Loucy (cell line): ENCODE data around the gene ECT2.

Experiments
- H2AFZ ChIP-seq: fragments of 200-600 bp; sonication (generic); 2 replicates; pipeline ENCODE4 v1.6.0; 2016; ENCODE audit warnings: antibody characterized with exemption, mild to moderate bottlenecking, low read length, moderate library complexity
- H3F3A ChIP-seq: fragments of 200-600 bp; 2 replicates; pipeline ENCODE4 v1.6.0; 2016; ENCODE audit warnings: antibody characterized with exemption, low read depth, mild to moderate bottlenecking
- H3K27me3 ChIP-seq: fragments of 200-600 bp; sonication (generic); 2 replicates; pipeline ENCODE4 v1.6.1; 2014; ENCODE audit warnings: low read length, mild to moderate bottlenecking; ENCODE audit not compliant: insufficient read depth, poor library complexity, severe bottlenecking
- H3K36me3 ChIP-seq: fragments of 200-600 bp; sonication (generic); 2 replicates; pipeline ENCODE4 v1.6.1; 2016; ENCODE audit warnings: low read length; ENCODE audit not compliant: insufficient read depth
- H3K4me1 ChIP-seq: fragments of 200-600 bp; sonication (generic); 2 replicates; pipeline ENCODE4 v1.5.1; 2014; ENCODE audit warnings: low read length, mild to moderate bottlenecking; ENCODE audit not compliant: insufficient read depth, poor library complexity, severe bottlenecking
- H3K4me2 ChIP-seq: fragments of 200-600 bp; sonication (generic); 2 replicates; pipeline ENCODE4 v1.6.0; 2014; ENCODE audit warnings: antibody characterized with exemption, low read length, low read depth, mild to moderate bottlenecking; ENCODE audit not compliant: poor library complexity, severe bottlenecking
- H3K4me3 ChIP-seq: fragments of 200-600 bp; sonication (generic); 2 replicates; pipeline ENCODE4 v1.5.1; 2014; ENCODE audit warnings: low read length, mild to moderate bottlenecking, mixed read lengths; ENCODE audit not compliant: poor library complexity, severe bottlenecking
- H3K79me2 ChIP-seq: fragments of 200-600 bp; sonication (generic); 2 replicates; pipeline ENCODE4 v1.6.1; 2014; ENCODE audit warnings: low read length; ENCODE audit not compliant: insufficient read depth
- H3K9ac ChIP-seq: fragments of 200-600 bp; sonication (generic); 2 replicates; pipeline ENCODE4 v1.6.0; 2014; ENCODE audit warnings: mild to moderate bottlenecking, low read depth, low read length, moderate library complexity; ENCODE audit not compliant: poor library complexity, severe bottlenecking
- H3K9me2 ChIP-seq: fragments of 200-600 bp; sonication (generic); replicated peaks from 2 replicates; pipeline ENCODE4 v1.6.1; 2016; ENCODE audit warnings: low read depth, low read length, mixed read lengths
- H3K9me3 ChIP-seq: fragments of 200-600 bp; sonication (generic); 2 replicates; pipeline ENCODE4 v1.6.1; 2014; ENCODE audit warnings: mild to moderate bottlenecking, antibody characterized with exemption, low read length, low read depth; ENCODE audit not compliant: insufficient read depth
- H4K20me1 ChIP-seq: fragments of 200-600 bp; sonication (generic); 2 replicates; pipeline ENCODE4 v1.6.0; 2014; ENCODE audit warnings: antibody characterized with exemption, low read length, mild to moderate bottlenecking; ENCODE audit not compliant: insufficient read depth, poor library complexity, severe bottlenecking
- EZH2phosphoT487 ChIP-seq: fragments of 200-600 bp; IDR thresholded peaks from 2 replicates; pipeline ENCODE4 v1.6.1; 2018; ENCODE audit warnings: antibody characterized with exemption, mild to moderate bottlenecking, moderate library complexity, borderline replicate concordance
- TF ChIP-seq, protein P1 (sequence below): fragments of 200-600 bp; sonication (generic); conservative IDR thresholded peaks from 2 replicates; pipeline ENCODE4 v1.5.1; 2014; ENCODE audit warnings: mild to moderate bottlenecking, antibody characterized with exemption, low read length

ECT2 gene

DNA sequence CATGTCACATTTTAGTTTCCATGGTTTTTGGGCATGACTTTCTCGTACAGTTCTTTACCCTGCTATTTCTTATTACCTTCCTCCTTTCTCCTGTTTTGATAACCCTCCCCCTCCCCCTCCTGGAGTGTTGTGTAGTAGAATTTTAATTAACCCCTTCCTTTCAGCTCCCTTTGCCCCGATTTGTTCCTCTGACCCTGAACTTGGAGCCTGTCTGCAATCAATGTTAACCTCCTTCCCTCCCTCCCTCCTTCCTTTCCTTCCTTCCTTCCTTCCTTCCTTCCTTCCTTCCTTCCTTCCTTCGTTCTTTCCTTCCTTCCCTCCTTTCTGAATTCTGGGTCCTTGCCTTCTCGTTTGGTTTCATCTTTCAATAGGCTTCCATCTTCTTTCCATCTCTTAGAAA, 90.4 kb downstream of the ECT2 start:
- Histone ChIP-seq H3F3A (no peaks in the 10 kb centered on the region), H3K27me3 (no peaks in the 10 kb centered on the region), H3K9ac (no peak overlapping the region), H3K9me3 (no peaks in the 10 kb centered on the region), H3K9me2 (no peaks in the 10 kb centered on the region), H3K4me2 (no peak overlapping the region), H2AFZ (no peak overlapping the region), H3K36me3 (no peaks in the 10 kb centered on the region), H4K20me1 (no peaks in the 10 kb centered on the region), H3K79me2 (no peaks in the 10 kb centered on the region), H3K4me1 (peaks cover 10% of the 10 kb centered on the region), H3K4me3 (no peak overlapping the region)
- TF ChIP-seq, protein P1, sequence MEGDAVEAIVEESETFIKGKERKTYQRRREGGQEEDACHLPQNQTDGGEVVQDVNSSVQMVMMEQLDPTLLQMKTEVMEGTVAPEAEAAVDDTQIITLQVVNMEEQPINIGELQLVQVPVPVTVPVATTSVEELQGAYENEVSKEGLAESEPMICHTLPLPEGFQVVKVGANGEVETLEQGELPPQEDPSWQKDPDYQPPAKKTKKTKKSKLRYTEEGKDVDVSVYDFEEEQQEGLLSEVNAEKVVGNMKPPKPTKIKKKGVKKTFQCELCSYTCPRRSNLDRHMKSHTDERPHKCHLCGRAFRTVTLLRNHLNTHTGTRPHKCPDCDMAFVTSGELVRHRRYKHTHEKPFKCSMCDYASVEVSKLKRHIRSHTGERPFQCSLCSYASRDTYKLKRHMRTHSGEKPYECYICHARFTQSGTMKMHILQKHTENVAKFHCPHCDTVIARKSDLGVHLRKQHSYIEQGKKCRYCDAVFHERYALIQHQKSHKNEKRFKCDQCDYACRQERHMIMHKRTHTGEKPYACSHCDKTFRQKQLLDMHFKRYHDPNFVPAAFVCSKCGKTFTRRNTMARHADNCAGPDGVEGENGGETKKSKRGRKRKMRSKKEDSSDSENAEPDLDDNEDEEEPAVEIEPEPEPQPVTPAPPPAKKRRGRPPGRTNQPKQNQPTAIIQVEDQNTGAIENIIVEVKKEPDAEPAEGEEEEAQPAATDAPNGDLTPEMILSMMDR = no peak
- TF ChIP-seq EZH2phosphoT487 = no peak

DNA sequence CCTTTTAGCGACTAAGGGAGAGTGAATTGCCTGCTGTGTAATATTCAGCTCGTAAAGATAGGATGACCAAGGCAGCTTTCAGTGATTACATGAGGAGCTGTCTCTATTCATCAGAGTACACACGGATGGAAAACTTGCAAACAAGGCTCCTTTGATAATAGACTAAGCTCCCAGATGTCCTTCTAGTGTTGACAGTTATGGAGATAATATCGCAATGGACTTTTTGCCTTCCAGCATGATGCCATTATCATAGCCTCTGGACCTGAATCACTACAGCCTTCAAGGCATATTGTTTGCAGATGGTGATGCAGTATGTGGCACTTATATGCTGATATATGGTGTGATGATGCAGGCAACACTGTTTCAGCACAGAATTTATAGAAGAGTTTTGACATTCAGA, 93.9 kb downstream of the ECT2 start:
- Histone ChIP-seq H3K9ac (no peak overlapping the region), H3K4me1 (peaks cover 20% of the 10 kb centered on the region), H3F3A (no peaks in the 10 kb centered on the region), H3K9me3 (no peaks in the 10 kb centered on the region), H3K4me3 (no peak overlapping the region), H3K79me2 (no peaks in the 10 kb centered on the region), H4K20me1 (no peaks in the 10 kb centered on the region), H3K27me3 (no peaks in the 10 kb centered on the region), H2AFZ (no peak overlapping the region), H3K36me3 (no peaks in the 10 kb centered on the region), H3K4me2 (no peak overlapping the region), H3K9me2 (no peaks in the 10 kb centered on the region)
- TF ChIP-seq, protein P1 = no peak
- no peak for TF ChIP-seq EZH2phosphoT487

DNA sequence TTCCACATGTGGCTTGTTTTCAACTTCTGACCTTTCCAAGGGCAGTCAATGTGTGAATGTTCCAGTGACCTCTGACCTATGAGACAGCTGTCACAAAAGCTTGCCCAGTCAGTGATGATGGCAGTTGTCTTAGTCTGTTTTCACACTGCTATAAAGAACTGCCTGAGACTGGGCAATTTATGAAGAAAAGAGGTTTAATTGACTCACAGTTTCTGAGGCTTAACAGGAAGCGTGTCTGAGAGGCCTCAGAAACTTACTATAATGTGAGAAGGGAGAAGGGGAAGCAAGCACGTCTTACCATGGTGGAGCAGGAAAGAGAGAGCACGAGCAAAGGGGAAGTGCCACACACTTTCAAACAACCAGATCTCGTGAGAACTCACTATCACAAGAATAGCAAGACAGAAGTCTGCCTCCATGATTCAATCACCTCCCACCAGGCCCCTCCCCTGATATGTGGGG, 95.6 kb downstream of the ECT2 start:
- Histone ChIP-seq H3K27me3 (no peaks in the 10 kb centered on the region), H3K9ac (no peak overlapping the region), H3K4me3 (no peak overlapping the region), H4K20me1 (no peaks in the 10 kb centered on the region), H3K36me3 (no peaks in the 10 kb centered on the region), H3K9me2 (no peaks in the 10 kb centered on the region), H3K4me1 (peaks cover 20% of the 10 kb centered on the region), H3K79me2 (no peaks in the 10 kb centered on the region), H3F3A (no peaks in the 10 kb centered on the region), H2AFZ (peak overlapping the region; percentile 73), H3K4me2 (peak overlapping the region; percentile 4), H3K9me3 (no peaks in the 10 kb centered on the region)
- TF ChIP-seq EZH2phosphoT487 = no peak
- TF ChIP-seq, protein P1 = no peak
